GM18507 (cell line): ENCODE results near the gene TLR3.
A peak's percentile ranks its signal among the peaks of the same experiment; 100 is the strongest.
"Not testable (repeated sequence)": the region's sequence is repeated elsewhere in the genome, so short reads cannot be mapped to it uniquely, and the experiment has no call there.

Experiments
- DNase-seq: peaks from one replicate; pipeline ENCODE4 v3.0.0; 2011; ENCODE audit warnings: low read depth; ENCODE audit not compliant: insufficient read length; ENCODE audit errors: extremely low spot score
- FAIRE-seq: peaks from 2 replicates; lab custom pipeline; 2011; peaks lifted over from hg19 to GRCh38; lab: Jason Lieb, UNC

Gene TLR3

DNA sequence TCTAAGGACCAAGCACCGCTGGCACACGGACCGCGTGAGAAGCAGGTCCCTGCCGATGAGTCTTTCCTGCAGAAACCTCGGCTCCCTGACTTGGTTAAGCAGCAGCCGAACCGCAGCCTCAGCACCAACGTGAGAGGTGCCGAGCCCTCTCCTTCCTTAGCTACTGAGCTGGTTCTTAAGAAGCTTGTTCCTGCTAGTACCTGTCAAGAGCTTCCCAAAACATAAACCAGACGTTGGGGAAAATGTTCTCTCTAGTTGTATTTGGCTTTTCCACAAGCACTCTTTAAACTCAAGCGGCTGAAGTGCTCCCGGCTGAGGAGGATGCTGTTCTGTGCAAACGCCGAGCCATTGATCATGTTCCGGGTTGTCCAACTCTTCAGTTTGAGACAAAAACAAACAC lies 29.3 kb upstream of the TLR3 start:
- no peak for DNase-seq
- FAIRE-seq, result no peak

DNA sequence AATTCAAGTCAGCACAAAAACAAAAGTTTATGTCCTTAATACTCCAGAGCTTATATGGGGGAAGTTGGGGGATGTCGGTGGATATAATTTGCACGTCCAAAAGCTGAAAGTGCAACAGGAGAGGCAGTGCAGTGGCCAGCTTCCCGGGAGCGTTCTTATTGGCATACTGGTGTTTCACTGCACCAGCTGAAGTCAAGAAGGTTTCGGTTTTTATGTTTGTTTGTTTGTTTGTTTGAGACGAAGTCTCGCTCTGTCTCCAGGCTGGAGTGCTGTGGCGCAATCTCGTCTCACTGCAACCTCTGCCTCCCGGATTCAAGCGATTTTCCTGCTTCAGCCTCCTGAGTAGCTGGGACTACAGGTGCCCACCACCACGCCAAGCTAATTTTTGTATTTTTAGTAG lies 28.6 kb upstream of the TLR3 start:
- no peak for DNase-seq
- FAIRE-seq, result no peak

DNA sequence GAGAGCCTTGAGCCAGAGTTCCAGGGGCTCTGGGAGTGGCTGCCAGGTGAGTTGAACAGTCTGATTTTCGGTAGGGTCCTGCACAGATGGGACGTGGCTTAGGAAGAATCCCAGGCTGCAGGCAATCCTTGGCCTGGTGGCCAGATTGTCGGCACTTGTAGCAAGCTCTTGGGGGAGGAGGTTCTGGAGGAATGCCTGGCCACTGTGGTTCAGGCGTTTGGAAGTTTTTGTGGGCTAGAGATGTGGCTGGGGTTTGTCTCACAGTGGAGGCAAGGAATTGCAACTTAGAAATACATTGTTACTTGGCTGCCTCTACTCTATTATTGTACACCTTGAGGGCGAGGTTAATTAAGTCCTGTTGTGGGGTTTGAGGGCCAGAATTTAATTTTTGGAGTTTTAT lies 21.5 kb upstream of the TLR3 start:
- FAIRE-seq, DNase-seq: not testable (repeated sequence)

DNA sequence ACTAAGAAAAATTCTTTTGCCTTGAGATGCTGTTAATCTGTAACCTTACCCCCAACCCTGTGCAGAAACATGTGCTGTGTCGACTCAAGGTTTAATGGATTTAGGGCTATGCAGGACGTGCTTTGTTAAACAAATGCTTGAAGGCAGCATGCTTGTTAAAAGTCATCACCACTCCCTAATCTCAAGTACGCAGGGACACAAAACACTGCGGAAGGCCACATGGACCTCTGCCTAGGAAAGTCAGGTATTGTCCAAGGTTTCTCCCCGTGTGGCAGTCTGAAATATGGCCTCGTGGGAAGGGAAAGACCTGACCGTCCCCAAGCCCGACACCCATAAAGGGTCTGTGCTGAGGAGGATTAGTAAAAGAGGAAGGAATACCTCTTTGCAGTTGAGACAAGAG lies 18.8 kb upstream of the TLR3 start:
- not testable (repeated sequence) for FAIRE-seq, DNase-seq

DNA sequence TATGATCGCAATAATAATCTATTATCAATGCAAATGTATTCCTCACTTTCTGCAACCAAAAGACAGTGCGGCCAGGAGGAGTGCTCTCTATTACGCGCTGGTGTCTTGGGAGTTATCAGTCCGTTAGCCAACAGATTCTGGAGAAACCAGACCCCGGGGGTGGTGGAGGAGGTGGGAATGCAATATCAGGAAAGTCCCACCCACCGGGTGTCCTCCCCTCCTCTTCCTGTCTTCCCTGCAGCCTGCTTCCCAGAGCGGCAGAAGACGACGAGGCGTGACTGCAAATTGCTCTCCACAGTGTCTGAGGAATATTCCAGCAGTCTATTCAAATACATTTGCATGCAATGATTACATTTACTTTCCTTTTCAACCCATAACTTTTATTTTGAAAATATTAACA lies 17.9 kb upstream of the TLR3 start:
- DNase-seq (no peak), FAIRE-seq (no peak)

DNA sequence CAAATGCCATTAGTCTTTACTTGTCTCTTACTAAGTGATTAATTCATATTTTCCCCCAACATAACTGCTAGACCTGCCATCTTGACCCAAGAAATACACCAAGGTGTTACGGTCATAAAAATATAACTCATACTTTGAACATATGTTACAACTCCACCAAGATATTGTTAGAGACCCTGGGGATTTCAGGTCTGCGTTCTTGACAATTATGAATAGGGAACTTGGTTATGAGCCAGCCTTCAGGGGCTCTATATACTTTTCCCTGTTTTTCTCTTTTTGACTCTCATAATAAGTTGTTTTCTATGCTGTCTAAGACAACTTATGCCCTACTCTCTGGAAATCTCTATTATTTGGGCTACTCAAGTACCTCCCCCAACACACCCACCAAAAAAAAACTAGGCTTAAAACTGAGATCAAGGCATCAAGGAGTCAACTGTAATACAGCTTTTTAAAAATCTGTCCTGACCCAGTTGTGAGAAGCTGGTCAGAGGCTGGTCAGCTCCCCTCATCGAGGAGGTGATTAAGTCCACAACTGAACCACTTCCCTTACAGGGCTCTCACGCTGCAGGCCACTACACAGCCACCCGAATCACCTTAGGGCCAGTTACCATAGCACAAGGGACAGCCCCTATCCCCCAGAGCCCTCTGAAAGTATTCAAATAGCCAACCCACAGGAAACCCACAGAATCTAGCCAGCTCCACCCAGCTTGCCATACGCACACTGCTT lies 10.5 kb upstream of the TLR3 start:
- FAIRE-seq (peak; percentile 97), DNase-seq (peak; percentile 58)

DNA sequence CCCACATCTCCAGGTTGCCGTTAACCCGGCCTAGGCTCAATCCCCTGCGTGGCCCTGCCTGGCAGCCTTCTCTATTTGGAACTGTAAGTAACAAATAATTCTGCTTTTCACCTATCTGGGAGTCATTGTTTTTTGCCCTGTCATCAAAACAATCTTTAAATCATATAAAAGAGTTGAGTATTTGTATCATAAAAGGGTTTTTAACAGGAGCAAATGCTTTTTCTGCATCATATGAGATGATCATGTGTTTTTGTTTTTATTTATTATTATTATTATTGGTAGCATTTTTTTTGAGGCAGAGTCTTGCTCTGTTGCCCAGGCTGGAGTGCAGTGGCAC lies 10.0 kb upstream of the TLR3 start:
- no peak for DNase-seq

DNA sequence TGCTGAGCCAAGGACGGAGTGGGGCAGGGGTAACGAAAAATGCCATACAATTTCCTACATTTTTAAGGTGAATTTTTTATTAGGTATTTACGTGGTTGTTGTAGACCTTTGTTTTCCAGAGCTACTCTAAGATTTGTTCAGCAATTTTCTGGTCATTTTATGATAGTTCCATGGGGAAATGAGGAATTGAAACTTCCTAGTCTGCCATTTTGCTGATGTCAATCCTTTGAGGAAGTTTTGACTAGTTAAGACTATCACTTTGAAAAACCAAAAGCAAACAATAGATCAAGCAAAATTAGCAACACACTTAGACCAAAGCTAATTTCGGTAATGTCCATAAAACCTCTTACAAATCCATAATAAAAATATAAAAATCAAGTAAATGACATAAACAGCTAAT lies 7.0 kb upstream of the TLR3 start:
- FAIRE-seq, result no peak
- DNase-seq, result no peak

More for the DNA sequence above, 10.0 kb upstream of the TLR3 start:
- no peak for FAIRE-seq

DNA sequence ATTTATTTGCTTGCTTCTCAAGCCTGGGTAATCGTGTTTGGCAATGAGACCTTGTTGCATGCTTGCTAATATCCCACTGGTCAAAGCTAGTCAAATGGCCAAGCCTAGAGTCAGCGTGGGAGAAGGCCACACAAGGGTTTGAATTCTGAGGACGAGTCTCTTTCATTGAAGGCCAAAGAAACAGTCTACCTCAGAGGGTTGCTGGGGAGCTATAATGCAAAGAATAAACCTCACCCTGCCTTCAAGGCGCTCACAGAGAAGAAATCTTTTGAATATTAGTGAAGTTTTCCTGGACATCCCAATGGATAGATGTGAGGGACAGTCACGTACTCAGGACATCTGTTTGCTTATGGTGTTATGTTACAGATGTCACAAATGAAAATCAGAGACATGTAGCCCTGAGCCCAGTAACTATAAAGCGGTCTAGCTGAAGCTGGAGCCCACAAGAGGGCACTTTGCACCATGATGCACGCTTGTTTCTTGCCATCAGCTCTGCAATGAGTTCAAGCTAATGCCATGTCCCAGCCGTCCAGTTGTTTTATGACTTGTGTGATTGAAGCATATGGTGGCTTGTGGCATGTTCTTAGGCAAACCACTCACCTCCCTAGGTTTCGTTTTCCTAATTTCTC lies 1.1 kb upstream of the TLR3 start:
- FAIRE-seq, result peak; percentile 84
- DNase-seq, result no peak

DNA sequence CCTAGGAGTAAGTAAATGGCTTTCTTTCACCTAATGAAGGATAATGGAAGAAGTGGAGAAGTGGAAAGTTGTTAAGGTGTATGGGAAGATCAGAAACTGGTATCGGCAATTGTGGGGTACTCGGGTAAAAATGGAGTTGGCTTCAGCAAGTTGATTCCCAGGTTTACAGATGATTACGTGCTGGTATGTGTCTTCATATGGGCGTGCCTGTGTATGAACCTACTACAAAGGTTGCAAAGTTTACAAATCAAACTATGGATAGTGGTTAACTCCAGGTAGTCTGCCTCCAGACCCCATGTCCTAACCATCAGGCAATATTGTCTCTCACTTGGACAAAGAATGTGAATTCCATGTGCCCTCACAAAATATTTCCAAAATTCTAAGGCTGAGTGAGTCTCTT lies 773 bp downstream of the TLR3 start:
- FAIRE-seq (no peak), DNase-seq (no peak)

DNA sequence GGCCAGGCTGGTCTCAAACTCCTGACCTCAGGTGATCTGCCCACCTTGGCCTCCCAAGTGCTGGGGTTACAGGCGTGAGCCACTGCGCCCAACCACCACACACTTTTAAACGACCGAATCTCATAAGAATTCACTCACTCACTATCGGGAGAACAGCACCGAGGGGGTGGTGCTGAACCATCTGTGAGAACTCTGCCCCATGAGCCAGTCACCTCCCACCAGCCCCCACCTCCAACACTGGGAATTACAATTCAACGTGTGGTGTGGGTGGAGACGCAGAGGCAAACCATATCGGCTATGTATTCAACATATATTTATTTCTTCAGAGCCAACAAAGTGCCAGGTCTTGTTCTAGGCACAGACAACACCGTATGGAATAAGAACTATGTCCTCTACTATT lies 3.6 kb downstream of the TLR3 start:
- no peak for DNase-seq
- FAIRE-seq, result no peak

DNA sequence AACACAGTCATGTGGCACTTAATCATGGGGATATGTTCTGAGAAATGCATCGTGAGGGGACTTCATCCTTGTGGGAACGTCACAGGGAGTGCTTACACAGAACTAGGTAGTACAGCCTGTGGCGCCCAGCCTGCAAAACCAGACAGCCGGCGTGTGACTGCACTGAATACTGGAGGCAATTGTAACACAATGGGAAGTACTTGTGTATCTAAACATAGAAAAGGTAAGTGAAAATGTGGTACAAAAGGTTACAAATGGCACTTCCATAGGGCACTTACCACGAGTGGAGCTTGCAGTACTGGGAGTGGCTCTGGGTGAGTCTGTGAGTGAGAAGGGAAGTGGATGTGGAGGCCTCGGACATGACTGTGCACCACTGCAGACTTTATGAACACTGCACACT lies 5.2 kb downstream of the TLR3 start:
- FAIRE-seq, result no peak

DNA sequence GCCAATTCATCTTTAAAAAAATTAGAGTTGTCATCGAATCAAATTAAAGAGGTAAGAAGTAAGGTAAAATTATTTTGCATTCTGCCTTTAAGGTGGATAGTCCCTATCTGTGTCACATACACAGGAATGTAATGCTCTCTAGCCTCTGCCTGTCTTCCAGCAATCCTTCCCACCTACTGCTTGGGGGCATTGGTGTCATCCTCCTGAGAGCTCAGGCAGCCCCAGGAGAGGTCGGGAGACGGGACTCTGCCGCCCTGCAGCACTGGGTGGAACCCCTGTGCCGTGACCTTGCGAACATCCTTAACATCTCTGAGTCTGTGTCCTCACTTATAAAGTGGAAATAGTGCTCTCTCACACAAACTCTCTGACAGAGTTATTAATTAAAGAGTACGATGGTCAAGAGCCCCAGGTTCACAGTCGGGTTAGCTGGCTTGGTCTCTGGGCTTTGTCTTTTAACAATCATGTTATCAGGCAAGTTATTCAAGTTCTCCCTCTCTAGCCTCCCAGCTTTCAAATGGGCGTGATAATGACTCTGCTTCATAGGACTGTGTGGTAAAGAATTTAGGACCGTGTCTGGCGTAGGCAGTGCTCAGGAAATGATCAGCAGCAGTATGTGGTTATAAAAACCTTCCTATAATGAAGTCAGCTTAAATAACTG lies 10.2 kb downstream of the TLR3 start:
- DNase-seq (no peak), FAIRE-seq (no peak)

More for the DNA sequence above, 5.2 kb downstream of the TLR3 start:
- no peak for DNase-seq

DNA sequence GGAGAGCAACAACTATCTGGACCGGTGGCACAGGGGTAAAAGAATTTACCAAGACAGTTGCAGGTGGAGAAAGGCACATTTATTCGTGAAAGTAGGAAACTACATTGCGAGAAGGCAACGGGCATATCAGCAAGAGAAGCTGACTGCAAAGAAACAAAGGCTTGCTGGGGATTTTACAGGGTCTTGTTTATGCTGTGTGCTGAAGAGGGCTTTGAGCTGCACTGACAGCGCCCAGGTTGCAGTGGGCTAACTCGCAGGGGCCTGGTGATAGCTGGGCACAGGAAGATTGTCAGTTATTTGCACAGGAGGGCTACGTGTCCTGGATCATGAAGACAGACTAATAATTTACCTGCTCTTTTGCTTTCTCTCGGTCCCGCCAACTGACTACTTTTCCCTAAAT lies 10.7 kb downstream of the TLR3 start:
- DNase-seq, result no peak
- no peak for FAIRE-seq

DNA sequence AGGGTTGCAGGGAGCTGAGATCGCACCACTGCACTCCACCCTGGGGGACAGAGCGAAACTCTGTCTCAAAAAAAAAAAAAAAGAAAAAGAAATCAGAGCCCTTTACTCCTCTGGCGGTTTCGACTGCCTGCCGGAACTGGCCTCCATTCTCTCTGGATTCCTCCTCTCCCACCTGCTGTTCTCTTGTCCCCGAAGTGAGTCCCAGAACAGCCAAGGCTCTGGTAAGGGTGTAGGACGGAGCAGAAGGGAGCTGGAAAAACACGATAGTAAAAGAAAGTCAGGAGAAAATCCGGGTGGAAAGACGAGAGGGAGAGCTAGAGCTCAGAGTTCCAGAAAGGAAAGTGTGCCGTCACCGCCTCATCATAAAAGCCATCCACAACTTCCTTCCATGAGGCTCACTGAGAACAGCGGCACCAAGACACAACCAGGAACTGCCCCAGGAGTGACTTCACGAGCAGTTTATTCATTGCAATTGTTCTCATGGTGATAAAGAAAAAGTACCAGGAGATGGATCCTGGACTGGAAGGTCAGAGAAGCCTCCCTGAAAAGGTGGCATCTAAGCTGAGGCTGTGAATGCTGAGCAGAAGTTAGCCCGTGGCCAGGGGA lies 12.3 kb downstream of the TLR3 start:
- FAIRE-seq, result no peak
- no peak for DNase-seq

DNA sequence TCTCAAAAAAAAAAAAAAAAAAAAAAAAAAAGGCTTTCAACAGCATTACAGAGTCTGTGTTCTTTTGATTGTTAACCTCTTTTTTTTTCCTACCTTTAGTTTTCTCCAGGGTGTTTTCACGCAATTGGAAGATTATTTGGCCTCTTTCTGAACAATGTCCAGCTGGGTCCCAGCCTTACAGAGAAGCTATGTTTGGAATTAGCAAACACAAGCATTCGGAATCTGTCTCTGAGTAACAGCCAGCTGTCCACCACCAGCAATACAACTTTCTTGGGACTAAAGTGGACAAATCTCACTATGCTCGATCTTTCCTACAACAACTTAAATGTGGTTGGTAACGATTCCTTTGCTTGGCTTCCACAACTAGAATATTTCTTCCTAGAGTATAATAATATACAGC lies 13.3 kb downstream of the TLR3 start:
- DNase-seq, result no peak
- FAIRE-seq, result no peak

DNA sequence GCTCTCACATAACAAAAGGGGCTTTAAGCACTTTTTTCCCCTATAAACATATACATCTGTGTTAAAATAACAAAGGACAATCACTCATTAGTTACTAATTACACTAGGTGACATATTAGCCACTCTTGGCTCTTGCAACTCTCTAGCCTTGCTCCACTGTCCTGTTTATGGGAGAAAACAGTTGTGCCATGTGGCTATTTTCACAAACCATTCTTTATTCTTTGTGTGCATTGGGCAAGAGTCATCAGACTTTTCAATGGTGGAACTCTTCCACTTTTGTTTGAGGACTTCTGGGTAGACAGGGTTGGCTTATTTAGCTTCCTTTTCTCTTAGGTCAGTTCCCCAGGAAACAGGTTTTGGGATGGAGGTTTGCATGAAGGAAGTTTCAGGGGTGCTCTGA lies 19.6 kb downstream of the TLR3 start:
- DNase-seq, result no peak
- FAIRE-seq, result no peak

DNA sequence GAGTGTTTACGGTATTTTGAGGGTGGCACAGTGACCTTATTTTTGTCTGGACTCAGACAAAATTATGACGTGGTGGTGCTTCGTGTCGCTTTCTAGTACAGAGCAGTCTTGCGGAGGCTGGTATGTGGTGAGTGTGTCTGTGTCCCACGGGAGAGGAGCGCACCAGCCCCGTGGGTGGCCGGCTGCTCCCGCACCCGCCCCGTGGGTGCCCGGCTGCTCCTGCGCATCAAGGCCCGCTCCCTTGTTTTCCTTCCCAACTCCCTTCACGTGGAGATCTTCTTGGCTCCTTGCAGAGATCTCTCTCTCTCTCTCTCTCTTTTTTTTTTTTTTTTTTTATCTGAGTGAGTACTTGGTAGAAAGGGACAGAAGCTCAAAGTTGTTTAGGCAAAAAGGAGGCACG lies 23.3 kb downstream of the TLR3 start:
- DNase-seq (no peak), FAIRE-seq (no peak)

DNA sequence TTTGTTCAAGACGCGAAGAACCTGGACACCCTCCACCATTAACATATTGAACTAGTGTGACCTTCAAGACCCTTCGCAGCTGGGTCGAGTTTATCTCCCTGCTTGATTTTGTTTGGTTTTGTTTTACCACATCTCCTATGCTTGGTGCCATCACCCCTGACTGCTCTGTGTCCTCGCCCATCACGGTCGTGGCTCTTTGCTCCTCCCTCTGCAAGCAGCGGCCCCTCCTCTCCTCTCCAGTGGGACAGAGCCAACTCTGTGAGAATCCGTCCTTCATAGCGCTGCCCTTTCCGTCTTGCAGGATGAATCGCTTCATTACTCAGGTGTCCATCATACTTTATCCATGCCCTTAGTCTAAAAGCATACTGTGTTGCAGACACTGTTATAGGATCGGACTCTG lies 26.4 kb downstream of the TLR3 start:
- FAIRE-seq (no peak), DNase-seq (no peak)

DNA sequence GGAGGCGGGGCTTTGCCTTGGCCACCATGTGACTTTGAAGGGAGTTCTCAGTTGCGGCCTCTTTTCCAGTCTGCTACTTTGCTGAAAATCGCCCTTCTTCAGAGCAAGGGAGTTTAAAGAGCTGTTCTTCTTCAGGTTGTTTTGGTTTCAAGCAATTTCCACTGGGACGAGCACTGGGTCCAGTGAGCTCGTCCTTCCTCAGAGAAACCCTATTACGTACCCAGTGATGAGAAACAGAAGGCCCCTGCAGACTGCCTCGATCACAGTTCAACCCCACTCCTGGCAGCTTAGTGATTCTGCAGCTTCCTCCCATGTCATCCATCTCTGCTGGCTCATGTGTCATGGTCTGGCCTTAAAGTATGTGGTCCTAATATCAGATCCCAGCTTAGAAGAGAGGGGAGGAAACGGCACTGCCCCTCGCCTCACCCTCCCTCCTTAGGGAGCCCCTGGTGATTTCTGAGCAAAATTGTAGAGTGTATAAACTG lies 27.8 kb downstream of the TLR3 start:
- FAIRE-seq (no peak), DNase-seq (no peak)

DNA sequence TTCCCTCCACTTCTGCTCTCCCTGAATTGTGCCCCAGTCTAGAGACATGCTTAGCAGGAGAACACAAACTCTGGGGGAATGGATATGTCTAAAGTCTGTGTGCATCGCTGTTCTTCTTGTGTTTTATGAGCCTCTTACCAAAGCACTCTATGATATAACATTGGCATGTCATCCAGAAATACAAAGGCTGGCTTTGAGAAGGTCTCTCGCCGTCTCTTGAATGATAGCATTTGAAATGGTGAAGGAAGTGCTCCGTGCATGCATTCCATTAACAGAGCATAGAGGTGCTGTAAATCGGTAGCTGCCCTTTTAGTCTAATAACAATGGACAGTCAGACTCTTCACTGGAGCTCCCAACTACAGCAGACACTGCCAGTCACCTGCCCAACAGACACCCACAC lies 28.4 kb downstream of the TLR3 start:
- DNase-seq (no peak), FAIRE-seq (no peak)
